PC-3 (cell line): ENCODE measurements around the gene VTI1B. TPM values are rescaled to one million over a fixed set of nuclear protein-coding genes. Genes with fewer than 3 reads are reported as not detected.
"Not testable (repeated sequence)": the region's sequence is repeated elsewhere in the genome, so short reads cannot be mapped to it uniquely, and the experiment has no call there.

Experiments used
- ATAC-seq: fragments of 200-7000 bp; cut with Tn5 transposase; 2 replicates; pipeline ENCODE4 v1.9.1; 2020; ENCODE audit warnings: mild to moderate bottlenecking, moderate library complexity
- BruUV-seq: library from RNA; stranded (reverse); fragments of 400-500 nt; replicated peaks from 2 replicates; lab custom pipeline; 2021; lab: Mats Ljungman, UMichigan
- CTCF ChIA-PET: fragments of 300-600 bp; sonication (Branson Sonifier 250); formaldehyde crosslinking; loops from one replicate; lab custom pipeline; 2022; ENCODE audit warnings: antibody characterized with exemption; lab: Charles Lee
- POLR2A ChIA-PET: fragments of 300-600 bp; sonication (Branson Sonifier 250); formaldehyde crosslinking; loops from one replicate; lab custom pipeline; 2022; ENCODE audit warnings: antibody characterized with exemption; ENCODE audit not compliant: unreplicated experiment; lab: Charles Lee
- DNase-seq: peaks from one replicate; pipeline ENCODE4 v3.0.0-alpha.2; 2015
- H2AFZ ChIP-seq: fragments of 300-600 bp; sonication (generic); 2 replicates; pipeline ENCODE4 v1.6.0; 2016; ENCODE audit warnings: antibody characterized with exemption, low read length
- H3F3A ChIP-seq: fragments of 300-600 bp; sonication (generic); one replicate; pipeline ENCODE4 v1.6.0; 2017; ENCODE audit warnings: antibody characterized with exemption, low read length, control low read depth, mild to moderate bottlenecking; ENCODE audit not compliant: unreplicated experiment
- H3K27ac ChIP-seq: fragments of 300-600 bp; sonication (generic); 2 replicates; pipeline ENCODE4 v1.5.1; 2016; ENCODE audit warnings: mild to moderate bottlenecking, low read length
- H3K27me3 ChIP-seq: fragments of 300-600 bp; sonication (generic); 2 replicates; pipeline ENCODE4 v1.6.1; 2016; ENCODE audit warnings: low read length, mixed read lengths
- H3K36me3 ChIP-seq: fragments of 300-600 bp; sonication (generic); 2 replicates; pipeline ENCODE4 v1.6.1; 2016; ENCODE audit warnings: low read depth, mixed run types, low read length, mixed read lengths
- H3K4me1 ChIP-seq: fragments of 300-600 bp; sonication (generic); 2 replicates; pipeline ENCODE4 v1.5.1; 2016; ENCODE audit warnings: low read length; ENCODE audit not compliant: insufficient read depth
- H3K4me2 ChIP-seq: fragments of 300-600 bp; sonication (generic); 2 replicates; pipeline ENCODE4 v1.6.0; 2016; ENCODE audit warnings: low read length
- H3K4me3 ChIP-seq: fragments of 300-600 bp; sonication (generic); 2 replicates; pipeline ENCODE4 v1.5.1; 2016; ENCODE audit warnings: mild to moderate bottlenecking, low read length, mixed read lengths
- H3K79me2 ChIP-seq: fragments of 300-600 bp; sonication (generic); 2 replicates; pipeline ENCODE4 v1.6.1; 2017; ENCODE audit warnings: low read length, mixed read lengths
- H3K9ac ChIP-seq: fragments of 300-600 bp; sonication (generic); 2 replicates; pipeline ENCODE4 v1.6.0; 2016; ENCODE audit warnings: mild to moderate bottlenecking, low read length
- H3K9me2 ChIP-seq: fragments of 300-600 bp; sonication (generic); replicated peaks from 2 replicates; pipeline ENCODE4 v1.6.1; 2016; ENCODE audit warnings: mixed run types, low read length, mixed read lengths
- H3K9me3 ChIP-seq: fragments of 300-600 bp; sonication (generic); 2 replicates; pipeline ENCODE4 v1.6.1; 2016; ENCODE audit warnings: low read length, mixed read lengths
- H4K20me1 ChIP-seq: fragments of 300-600 bp; sonication (generic); 2 replicates; pipeline ENCODE4 v1.6.1; 2016; ENCODE audit warnings: low read length, mixed read lengths
- EZH2 ChIP-seq: fragments of 300-600 bp; sonication (generic); IDR thresholded peaks from one replicate; pipeline ENCODE4 v1.6.1; 2017; ENCODE audit warnings: antibody characterized with exemption, mild to moderate bottlenecking, low read length; ENCODE audit not compliant: unreplicated experiment
- EZH2phosphoT487 ChIP-seq: fragments of 300-600 bp; sonication (generic); IDR thresholded peaks from 2 replicates; pipeline ENCODE4 v1.6.1; 2018; ENCODE audit warnings: mild to moderate bottlenecking, antibody characterized with exemption, low read length, borderline replicate concordance
- intact Hi-C: fragments of 100-400 bp; cut with micrococcal nuclease; formaldehyde crosslinking; loops from 2 replicates; pipeline ENCODE4 v1.9.0; 2023
- total RNA-seq: library from RNA; depleted of rRNA; stranded (reverse); fragments of >200 nt; gene quantifications from 2 replicates; pipeline ENCODE4 v1.2.3, GENCODE V29; 2014
- TF ChIP-seq, protein P1 (sequence below): fragments of 300-600 bp; sonication (generic); conservative IDR thresholded peaks from 2 replicates; pipeline ENCODE4 v1.5.1; 2017; ENCODE audit warnings: antibody characterized with exemption, low read depth, mild to moderate bottlenecking, low read length

Gene VTI1B
- total RNA-seq, 1 experiment from 2014 or later: 93.8 TPM

DNA sequence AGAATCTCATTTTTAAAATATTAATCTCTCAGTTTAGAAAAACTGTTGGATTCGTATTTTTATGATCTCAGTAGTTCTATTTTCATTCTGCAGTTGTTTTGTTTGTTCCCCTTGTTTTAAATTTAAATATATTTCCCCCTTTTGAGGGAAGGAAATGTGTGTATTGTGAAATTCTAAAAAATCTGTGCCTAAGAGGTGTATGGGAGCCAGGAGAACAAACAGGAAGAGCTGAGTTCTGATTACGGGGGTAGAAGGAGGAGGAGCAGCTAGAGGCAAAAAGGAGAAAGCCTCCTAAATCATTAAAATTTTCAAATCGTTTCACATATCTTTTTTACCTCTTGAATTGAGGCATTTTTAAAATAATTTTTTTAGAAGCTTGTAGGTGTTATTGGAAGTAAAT lies 29.6 kb upstream of the VTI1B start:
- POLR2A ChIA-PET: interaction anchor here (0.5 to 1.2 kb wide), 4 partner anchors 8 to 104 kb away, joined by 3 read pairs; partner anchors contain the start of genes PIGH and RDH11
- ATAC-seq: no peak

GRCh38 chr14:67701492-67701891 lies 27.1 kb upstream of the VTI1B start, which contains the start of gene RDH12:
TSS of gene RDH12 (plus strand) at chr14:67701886. CDS start at chr14:67722643, 20,757 bp downstream.
- CTCF ChIA-PET, POLR2A ChIA-PET, DNase-seq, H3K36me3 ChIP-seq, H3K9me2 ChIP-seq, H3K9me3 ChIP-seq, ATAC-seq, H3K4me1 ChIP-seq, H3K9ac ChIP-seq, H3K79me2 ChIP-seq, H3K27me3 ChIP-seq, H3K4me2 ChIP-seq, H2AFZ ChIP-seq, BruUV-seq, H4K20me1 ChIP-seq, H3K27ac ChIP-seq, H3F3A ChIP-seq, H3K4me3 ChIP-seq: not testable (repeated sequence)
- intact Hi-C loops: loop anchor here (5.0 kb wide), 1 partner anchor 534 kb away; no protein-coding TSS in a partner anchor

More for the DNA sequence above, 29.6 kb upstream of the VTI1B start:
- CTCF ChIA-PET: interaction anchor here (0.5 to 2.7 kb wide), 26 partner anchors 8 to 1345 kb away, joined by 3 to 70 read pairs (median 9); partner anchors contain the start of genes ARG2, ATP6V1D, EIF2S1 and PIGH
- intact Hi-C loops: loop anchor here (1.0 to 5.0 kb wide), 7 partner anchors 30 to 537 kb away; partner anchors contain the start of gene VTI1B
- Histone ChIP-seq H3K9me2 (no peaks in the 10 kb centered on the region), H3K79me2 (no peaks in the 10 kb centered on the region), H3K27ac (no peak overlapping the region), H2AFZ (no peak overlapping the region), H3K9me3 (no peaks in the 10 kb centered on the region), H3K4me1 (peaks cover 8% of the 10 kb centered on the region; the same call in 1 of the 2 replicates), H3K36me3 (no peaks in the 10 kb centered on the region), H3F3A (no peaks in the 10 kb centered on the region), H3K27me3 (no peaks in the 10 kb centered on the region), H3K4me2 (no peak overlapping the region), H3K4me3 (no peak overlapping the region), H3K9ac (no peak overlapping the region), H4K20me1 (no peaks in the 10 kb centered on the region)
- TF ChIP-seq EZH2 (no peak), EZH2phosphoT487 (no peak)
- TF ChIP-seq, protein P1, sequence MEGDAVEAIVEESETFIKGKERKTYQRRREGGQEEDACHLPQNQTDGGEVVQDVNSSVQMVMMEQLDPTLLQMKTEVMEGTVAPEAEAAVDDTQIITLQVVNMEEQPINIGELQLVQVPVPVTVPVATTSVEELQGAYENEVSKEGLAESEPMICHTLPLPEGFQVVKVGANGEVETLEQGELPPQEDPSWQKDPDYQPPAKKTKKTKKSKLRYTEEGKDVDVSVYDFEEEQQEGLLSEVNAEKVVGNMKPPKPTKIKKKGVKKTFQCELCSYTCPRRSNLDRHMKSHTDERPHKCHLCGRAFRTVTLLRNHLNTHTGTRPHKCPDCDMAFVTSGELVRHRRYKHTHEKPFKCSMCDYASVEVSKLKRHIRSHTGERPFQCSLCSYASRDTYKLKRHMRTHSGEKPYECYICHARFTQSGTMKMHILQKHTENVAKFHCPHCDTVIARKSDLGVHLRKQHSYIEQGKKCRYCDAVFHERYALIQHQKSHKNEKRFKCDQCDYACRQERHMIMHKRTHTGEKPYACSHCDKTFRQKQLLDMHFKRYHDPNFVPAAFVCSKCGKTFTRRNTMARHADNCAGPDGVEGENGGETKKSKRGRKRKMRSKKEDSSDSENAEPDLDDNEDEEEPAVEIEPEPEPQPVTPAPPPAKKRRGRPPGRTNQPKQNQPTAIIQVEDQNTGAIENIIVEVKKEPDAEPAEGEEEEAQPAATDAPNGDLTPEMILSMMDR: no peak
- DNase-seq: no peak
- no TSS peak for BruUV-seq

DNA sequence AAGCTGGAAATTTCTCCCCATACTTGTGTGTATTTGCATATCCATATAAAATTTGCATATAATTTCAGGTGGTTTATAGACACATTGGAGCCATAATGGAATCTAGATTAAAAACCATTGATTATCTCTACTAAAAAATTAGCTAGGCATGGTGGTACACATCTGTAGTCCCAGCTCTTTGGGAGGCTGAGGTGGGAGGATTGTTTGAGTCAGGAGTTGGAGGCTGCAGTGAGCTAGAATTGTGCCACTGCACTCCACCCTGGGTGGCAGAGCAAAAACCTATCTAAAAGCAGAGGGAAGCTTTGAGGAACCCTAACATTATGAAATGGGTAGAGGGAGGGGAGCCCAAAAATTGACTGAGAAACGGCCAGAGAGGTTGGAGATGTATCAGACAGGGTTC lies 23.7 kb upstream of the VTI1B start:
- ATAC-seq (no peak), DNase-seq (no peak)
- no TSS peak for BruUV-seq
- H3K4me1 ChIP-seq: peaks cover 11% of the 10 kb centered on the region
- H3K9me2 ChIP-seq: no peaks in the 10 kb centered on the region
- no peak overlapping the region for H3K4me2 ChIP-seq
- H3K9me3 ChIP-seq: no peaks in the 10 kb centered on the region
- peaks cover 22% of the 10 kb centered on the region for H3K79me2 ChIP-seq
- peaks cover under 1% of the 10 kb centered on the region; the same call in 1 of the 2 replicates for H3K36me3 ChIP-seq
- intact Hi-C loops: no loop called here
- H3K27ac ChIP-seq: no peak overlapping the region
- no peak overlapping the region for H2AFZ ChIP-seq
- TF ChIP-seq EZH2phosphoT487: no peak
- TF ChIP-seq, protein P1: no peak
- TF ChIP-seq EZH2: no peak
- POLR2A ChIA-PET: interaction anchor here (0.6 kb wide), 1 partner anchor 112 kb away, joined by 5 read pairs; no protein-coding TSS in a partner anchor
- no peak overlapping the region for H3K9ac ChIP-seq
- H3K4me3 ChIP-seq: no peak overlapping the region
- H4K20me1 ChIP-seq: peaks cover 8% of the 10 kb centered on the region
- H3K27me3 ChIP-seq: no peaks in the 10 kb centered on the region
- no peaks in the 10 kb centered on the region for H3F3A ChIP-seq
- CTCF ChIA-PET: interaction anchor here (0.6 kb wide), 1 partner anchor 128 kb away, joined by 3 read pairs; no protein-coding TSS in a partner anchor
